ENCODE measurements around the gene MSANTD3. TPM values are rescaled to one million over a fixed set of nuclear protein-coding genes. Genes with fewer than 3 reads are reported as not detected.
"Not testable (repeated sequence)": the region's sequence is repeated elsewhere in the genome, so short reads cannot be mapped to it uniquely, and the experiment has no call there.

MSANTD3 gene
- 11.1 TPM for total RNA-seq

- peak; percentile 55 for DNase-seq
Measured at GRCh38 chr9:100426530-100427365, at the start of gene MSANTD3. Gene MSANTD3, plus strand, starts transcription at chr9:100427143. Its CDS starts 14,796 bp downstream, at chr9:100441939.

- DNase-seq: no peak
Measured at GRCh38 chr9:100379862-100380261, 47.1 kb upstream of the MSANTD3 start.

- not testable (repeated sequence) for DNase-seq
Measured at GRCh38 chr9:100392989-100393388, 34.0 kb upstream of the MSANTD3 start.

- DNase-seq: no peak
Measured at GRCh38 chr9:100394032-100394695, 32.8 kb upstream of the MSANTD3 start.

- no peak for DNase-seq
Measured at GRCh38 chr9:100394816-100395215, 32.1 kb upstream of the MSANTD3 start.

GRCh38 chr9:100396769-100397168 is 30.2 kb upstream of the MSANTD3 start:
- no peak for DNase-seq

GRCh38 chr9:100397529-100398266 is 29.2 kb upstream of the MSANTD3 start:
- no peak for DNase-seq

- no peak for DNase-seq
Measured at GRCh38 chr9:100401042-100401441, 25.9 kb upstream of the MSANTD3 start.

GRCh38 chr9:100406962-100407361 is 20.0 kb upstream of the MSANTD3 start:
- DNase-seq: no peak

GRCh38 chr9:100408546-100409175 is 18.3 kb upstream of the MSANTD3 start:
- no peak for DNase-seq

- no peak for DNase-seq
Measured at GRCh38 chr9:100409176-100409556, 17.8 kb upstream of the MSANTD3 start.

- peak; percentile 89 for DNase-seq
Measured at GRCh38 chr9:100411472-100412283, 15.3 kb upstream of the MSANTD3 start.

- no peak for DNase-seq
Measured at GRCh38 chr9:100413839-100414420, 13.0 kb upstream of the MSANTD3 start.

- DNase-seq: no peak
Measured at GRCh38 chr9:100417815-100418214, 9.1 kb upstream of the MSANTD3 start.

GRCh38 chr9:100419166-100419565 is 7.8 kb upstream of the MSANTD3 start:
- no peak for DNase-seq

- not testable (repeated sequence) for DNase-seq
Measured at GRCh38 chr9:100421116-100421515, 5.8 kb upstream of the MSANTD3 start.

- no peak for DNase-seq
Measured at GRCh38 chr9:100425758-100426157, 1.2 kb upstream of the MSANTD3 start.

GRCh38 chr9:100426189-100426529 is 784 bp upstream of the MSANTD3 start:
- DNase-seq: no peak

- no peak for DNase-seq
Measured at GRCh38 chr9:100427366-100428263, 672 bp downstream of the MSANTD3 start.
